ENCODE data around the gene CCT5.
"Not testable (repeated sequence)": the region's sequence is repeated elsewhere in the genome, so short reads cannot be mapped to it uniquely, and the experiment has no call there.

The CCT5 gene

GRCh38 chr5:10304932-10305331, 54.9 kb downstream of the CCT5 start:
- no peak for DNase-seq

DNA sequence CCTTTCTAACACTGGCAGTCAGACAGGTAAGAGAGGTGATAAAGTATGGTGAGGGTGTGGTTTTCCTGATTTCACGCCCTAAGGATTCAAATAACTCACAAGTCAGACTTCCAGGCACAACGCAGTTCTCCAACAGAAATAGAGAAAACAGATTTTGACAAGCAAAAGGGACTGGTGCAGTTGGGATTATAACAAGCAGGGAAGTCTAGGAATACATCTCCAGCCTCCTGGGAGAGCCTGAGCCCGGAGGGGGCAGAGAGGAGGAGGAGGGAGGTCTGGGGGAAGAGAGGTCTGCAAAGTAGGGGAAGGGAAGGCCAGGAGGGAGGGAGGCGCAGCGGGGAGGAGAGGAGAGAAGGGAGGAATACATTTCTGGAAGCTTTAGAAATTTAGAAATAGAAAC, 56.0 kb downstream of the CCT5 start:
- no peak for DNase-seq

DNA sequence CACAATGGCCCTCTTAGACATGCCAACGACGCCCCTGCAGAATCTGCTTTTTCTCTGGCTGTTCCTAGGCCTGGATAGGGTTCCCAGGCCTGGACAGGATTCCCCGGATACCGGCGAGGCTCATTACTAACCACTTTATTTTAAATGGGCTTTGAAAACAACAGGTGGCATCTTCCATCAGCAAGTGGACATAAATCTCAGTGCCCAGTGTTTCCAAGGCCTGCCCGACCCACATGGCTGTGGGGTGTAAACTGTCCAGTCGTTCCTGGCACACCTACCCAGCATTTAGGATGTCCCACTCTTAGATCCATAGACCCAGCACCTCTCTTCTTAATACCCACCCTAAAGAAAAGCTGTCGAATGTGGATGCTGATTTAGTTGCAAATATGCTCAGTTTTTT, 56.7 kb downstream of the CCT5 start:
- DNase-seq, result no peak

DNA sequence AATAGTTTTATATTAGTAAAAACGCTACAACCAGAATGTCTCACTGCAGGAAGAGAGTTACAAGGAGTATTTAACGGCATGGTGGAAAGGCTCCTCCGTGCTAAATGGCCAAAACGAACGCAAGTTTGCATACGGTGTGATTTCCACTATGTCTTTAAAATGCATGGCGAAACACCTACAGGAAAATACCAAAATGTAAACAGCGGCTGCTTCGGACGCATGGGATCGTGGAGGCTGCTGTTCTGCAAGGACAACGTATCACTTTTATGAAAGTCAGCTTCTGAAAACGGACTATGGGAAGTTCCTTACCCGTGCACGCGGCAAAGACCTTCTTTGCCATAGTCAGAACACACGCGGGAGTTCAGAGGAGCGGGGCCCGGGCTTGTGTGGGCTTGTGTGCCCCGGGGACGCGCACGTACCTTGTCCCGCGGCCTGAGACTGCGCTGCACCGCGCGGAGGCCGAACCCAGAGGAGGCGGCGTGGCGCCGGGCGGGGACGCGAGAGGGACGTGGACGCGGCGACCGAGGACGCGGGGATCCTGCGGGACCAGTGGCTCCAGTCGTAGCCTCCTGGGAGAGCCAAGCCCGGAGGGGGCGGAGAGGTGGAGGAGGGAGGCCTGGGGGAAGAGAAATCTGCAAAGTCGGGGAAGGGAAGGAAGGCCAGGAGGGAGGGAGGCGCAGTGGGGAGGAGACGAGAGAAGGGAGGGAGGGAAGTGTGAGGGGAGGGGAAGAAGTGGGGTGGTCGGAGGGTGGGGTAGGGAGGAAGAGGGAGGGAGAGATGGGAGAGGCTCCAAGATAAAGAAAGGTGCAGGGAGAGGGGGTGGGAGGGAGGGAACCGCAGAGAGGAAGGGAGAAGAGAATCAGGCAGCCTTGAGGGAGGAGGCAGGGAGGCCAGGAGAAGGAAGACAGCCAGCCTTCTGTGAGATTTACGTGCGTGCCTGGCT, 57.4 kb downstream of the CCT5 start, which contains the start of gene CMBL:
CMBL (minus strand) TSS at position 697 of the 943 bp plus-strand sequence. CDS start 17,140 bp downstream, outside the sequence.
- no peak for DNase-seq

GRCh38 chr5:10308844-10309243, 58.8 kb downstream of the CCT5 start:
- no peak for DNase-seq

DNA sequence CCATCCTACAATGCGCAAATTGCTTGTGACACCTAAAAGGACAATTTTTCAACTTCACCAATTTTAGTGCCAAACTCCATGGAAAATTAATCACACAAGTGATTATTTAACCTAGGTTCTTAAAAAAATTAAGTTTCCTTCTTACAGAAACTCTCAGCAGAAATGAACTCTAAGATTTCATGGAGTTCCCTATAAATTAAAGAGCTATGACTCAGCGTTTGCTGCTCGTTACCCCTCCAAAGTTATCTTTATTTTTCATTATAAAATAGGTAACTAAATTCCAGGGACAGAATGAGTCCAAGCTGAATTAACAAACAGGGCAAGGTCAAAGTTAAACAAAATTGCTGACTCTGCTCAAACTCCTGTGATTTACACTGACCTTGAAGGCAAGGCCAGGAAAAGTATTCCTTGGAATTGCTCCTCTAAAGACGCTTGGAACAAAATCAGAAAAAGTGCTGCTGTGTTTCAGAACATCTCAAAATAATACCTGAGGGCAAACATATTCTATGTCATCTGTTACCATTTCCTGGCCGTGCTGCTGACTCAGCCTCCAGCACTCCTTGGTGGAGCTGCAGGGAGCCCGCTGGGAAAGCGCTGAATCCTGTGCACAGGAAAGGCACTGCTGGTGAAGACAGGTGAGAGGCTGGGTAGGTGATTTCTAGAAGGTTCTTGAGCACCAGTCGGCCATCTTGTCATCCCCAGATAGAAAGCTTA, 60.1 kb downstream of the CCT5 start:
- no peak for DNase-seq

DNA sequence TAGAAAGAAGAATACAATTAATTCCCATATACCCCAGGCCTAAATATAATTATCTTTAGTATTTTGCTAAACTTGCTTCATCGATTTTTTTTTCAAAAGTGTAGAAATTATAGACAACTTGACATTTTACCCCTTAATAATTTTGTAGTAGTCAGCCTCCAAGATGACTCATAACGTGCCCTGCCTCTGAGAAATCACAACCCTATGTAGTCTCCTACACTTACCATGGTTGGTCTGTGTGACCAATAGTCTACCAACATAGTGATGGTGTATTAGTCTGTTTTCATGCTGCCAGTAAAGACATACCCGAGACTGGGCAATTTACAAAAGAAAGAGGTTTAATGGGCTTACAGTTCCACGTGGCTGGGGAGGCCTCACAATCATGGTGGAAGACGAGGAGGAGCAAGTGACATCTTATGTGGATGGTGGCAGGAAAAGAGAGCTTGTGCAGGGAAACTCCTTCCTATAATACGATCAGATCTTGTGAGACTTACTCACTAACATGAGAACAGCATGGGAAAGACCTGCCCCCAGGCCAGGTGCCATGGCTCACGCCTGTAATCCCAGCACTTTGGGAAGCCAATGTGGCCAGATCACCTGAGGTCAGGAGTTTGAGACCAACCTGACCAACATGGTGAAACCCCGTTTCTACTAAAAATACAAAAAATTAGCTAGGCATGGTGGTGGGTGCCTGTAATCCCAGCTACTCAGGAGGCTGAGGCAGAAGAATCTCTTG, 60.9 kb downstream of the CCT5 start:
- DNase-seq, result not testable (repeated sequence)

- DNase-seq, result no peak
Measured at GRCh38 chr5:10311595-10312425, 61.7 kb downstream of the CCT5 start.

GRCh38 chr5:10315201-10315600, 65.1 kb downstream of the CCT5 start:
- DNase-seq, result no peak
